Gastrocnemius medialis (tissue), 4 donors: ENCODE data around the gene AHRR.
"Not testable (repeated sequence)": the region's sequence is repeated elsewhere in the genome, so short reads cannot be mapped to it uniquely, and the experiment has no call there.

Experiments used
- POLR2A ChIP-seq, 2 donors: fragments of 450-650 bp; IDR thresholded peaks; one replicate each; pipeline ENCODE4 v1.6.1; 2017; ENCODE audit warnings: antibody characterized with exemption in 2 of 2, mild to moderate bottlenecking in 2 of 2, moderate library complexity in 2 of 2
- TF ChIP-seq, protein P1 (sequence below), 5 experiments: fragments of 450-650 bp in 3 of 5; fragments of 200-600 bp in 2 of 5; sonication (generic) in 2 of 5; IDR thresholded peaks in 4 of 5; conservative IDR thresholded peaks in 1 of 5; 1 replicate in 4 of 5; 2 replicates in 1 of 5; pipeline ENCODE4 v1.5.1; 2016 to 2019; ENCODE audit warnings: antibody characterized with exemption in 5 of 5, mild to moderate bottlenecking in 3 of 5, moderate library complexity in 3 of 5

- TF ChIP-seq, protein P1, sequence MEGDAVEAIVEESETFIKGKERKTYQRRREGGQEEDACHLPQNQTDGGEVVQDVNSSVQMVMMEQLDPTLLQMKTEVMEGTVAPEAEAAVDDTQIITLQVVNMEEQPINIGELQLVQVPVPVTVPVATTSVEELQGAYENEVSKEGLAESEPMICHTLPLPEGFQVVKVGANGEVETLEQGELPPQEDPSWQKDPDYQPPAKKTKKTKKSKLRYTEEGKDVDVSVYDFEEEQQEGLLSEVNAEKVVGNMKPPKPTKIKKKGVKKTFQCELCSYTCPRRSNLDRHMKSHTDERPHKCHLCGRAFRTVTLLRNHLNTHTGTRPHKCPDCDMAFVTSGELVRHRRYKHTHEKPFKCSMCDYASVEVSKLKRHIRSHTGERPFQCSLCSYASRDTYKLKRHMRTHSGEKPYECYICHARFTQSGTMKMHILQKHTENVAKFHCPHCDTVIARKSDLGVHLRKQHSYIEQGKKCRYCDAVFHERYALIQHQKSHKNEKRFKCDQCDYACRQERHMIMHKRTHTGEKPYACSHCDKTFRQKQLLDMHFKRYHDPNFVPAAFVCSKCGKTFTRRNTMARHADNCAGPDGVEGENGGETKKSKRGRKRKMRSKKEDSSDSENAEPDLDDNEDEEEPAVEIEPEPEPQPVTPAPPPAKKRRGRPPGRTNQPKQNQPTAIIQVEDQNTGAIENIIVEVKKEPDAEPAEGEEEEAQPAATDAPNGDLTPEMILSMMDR (IDR thresholded peaks at IDR 0.05 in 4 of 5, conservative IDR thresholded peaks at IDR 0.05 in 1 of 5) = not testable (repeated sequence)
- not testable (repeated sequence) for TF ChIP-seq POLR2A (IDR thresholded peaks at IDR 0.05)
Measured at GRCh38 chr5:279051-279665, 42.4 kb upstream of the AHRR start.
